ENCODE data around the gene OPA1.
"Not testable (repeated sequence)": the region's sequence is repeated elsewhere in the genome, so short reads cannot be mapped to it uniquely, and the experiment has no call there.

The OPA1 gene

DNA sequence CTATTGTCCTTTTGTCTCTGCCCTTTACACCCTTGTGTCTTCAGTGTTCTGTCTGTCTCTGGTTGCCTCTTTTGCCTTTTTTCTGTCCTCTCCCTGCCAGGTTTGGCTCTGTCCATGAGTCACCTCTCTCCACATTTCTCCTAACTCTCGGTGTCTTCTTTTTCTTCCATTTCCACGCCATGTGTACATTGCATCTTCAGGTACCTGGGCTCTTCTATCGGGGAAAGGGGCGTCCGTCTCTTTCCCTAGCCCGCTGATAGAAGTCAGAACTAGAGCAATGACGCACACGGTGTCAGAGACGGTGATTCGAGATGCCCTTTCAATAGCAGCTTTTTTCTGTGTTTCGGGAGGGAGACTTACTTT, 641 bp downstream of the OPA1 start:
- DNase-seq: peak; percentile 31

DNA sequence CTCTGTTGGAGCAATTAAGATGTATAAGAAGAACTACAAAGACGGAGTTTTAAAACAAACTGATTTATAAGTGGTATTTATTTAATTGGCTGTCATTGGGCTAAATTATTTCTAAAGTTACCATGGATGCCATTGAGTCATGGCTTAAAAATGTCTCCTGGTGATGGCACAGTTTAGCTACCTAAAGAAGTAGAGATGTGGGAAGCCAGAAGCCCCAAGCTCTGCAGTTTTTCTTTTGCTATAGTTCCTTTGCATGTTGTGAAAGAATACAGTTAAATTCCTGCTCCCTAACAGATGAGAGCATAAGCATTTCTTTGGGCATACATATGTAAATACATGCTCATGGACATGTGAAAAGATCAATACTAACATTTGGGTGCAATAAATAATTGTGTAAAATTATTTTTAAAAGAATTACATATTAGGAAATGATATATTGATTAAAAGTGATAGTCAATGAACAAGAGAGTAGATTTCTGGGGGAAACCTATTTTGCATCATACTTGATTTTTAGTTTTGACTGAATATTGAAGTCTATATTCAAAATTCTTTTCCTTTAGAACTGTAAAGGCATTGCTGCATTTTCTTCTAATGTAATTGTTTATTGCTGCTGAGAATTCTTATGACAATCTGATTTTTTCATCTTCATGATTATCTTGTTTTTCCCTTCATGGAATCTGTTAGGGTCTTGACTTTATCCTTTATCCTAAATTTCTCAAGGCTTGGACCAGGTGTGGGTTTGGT, 2.1 kb downstream of the OPA1 start:
- peak; percentile 33 for DNase-seq

DNA sequence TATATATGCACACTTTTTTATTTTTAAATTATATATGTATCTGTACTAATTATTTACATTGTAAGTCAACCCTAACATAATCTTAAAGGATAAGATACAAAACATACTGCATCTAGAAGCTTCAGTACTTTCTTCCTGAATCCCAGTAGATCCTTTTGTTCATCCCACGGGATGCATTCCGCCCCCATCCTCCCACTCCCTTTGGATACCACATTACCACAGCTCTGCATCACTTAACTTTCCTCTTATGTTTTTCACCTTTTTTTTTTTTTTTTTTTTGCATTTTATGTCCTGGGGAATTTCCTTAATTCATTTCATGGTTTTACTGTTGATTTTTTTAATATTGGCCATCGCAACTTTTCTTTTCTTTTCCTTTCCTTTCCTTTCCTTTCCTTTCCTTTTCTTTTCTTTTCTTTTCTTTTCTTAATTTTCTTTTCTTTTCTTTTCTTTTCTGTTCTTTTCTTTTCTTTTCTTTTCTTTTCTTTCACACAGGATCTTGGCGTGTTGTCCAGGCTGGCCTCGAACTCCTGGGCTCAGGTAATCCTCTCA, 3.0 kb downstream of the OPA1 start:
- DNase-seq: no peak

DNA sequence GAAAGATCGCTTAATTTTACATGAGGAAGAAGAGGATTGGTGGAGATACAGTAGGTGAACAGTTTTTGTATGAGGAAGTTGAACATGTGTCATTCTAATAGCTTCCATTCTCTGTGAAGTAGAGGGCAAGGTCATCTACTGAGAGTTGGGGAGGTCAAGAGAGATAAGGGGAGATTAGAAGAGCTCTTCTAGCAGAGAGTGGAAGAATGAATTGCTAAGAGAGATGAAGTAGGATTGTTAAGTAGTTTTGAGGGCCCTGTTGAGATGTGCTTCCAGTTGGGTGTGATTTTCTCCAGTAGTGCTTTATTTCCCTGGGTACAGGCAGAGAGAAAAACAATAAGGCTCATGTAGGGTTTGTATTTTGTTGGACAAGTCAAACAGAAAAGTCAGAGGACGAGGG, 5.2 kb downstream of the OPA1 start:
- no peak for DNase-seq

DNA sequence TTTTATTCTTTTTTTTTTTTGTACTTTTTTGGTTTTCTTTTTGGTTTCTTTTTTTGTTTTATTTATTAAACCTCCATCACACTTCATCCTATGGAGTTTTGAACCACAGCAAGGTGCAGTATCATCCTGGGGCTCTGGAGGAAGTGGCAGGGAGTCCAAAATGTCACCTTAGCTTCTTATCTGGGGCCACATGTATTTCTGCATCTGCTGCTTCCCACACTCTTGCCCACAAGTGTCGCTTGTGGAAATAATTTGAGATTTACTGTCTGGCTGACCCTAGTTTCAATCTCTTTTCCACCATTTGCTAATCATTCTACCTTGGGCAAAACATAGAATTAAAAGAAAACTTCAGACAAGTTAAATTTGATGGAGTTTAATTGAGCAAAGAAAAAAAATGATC, 6.4 kb downstream of the OPA1 start:
- DNase-seq: no peak

DNA sequence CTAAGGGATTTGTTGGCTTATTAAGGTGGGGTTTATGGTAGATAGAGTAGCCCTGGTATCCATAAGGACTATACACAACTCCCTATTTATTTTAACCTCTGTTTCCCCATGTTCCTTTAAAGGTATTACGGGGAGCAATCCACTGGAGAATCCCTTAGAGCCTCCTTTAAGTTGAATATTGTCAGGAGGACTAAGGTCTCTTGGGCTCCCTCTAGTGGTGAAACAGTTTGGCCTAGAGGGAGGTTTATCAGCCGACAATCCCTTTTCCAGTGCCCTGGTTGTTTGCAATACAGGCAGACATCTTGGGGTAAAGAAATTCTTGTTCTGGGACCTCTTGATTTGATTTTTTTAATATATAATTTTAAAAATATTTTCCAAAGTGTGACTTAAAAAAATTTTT, 12.9 kb downstream of the OPA1 start:
- peak; percentile 62 for DNase-seq

DNA sequence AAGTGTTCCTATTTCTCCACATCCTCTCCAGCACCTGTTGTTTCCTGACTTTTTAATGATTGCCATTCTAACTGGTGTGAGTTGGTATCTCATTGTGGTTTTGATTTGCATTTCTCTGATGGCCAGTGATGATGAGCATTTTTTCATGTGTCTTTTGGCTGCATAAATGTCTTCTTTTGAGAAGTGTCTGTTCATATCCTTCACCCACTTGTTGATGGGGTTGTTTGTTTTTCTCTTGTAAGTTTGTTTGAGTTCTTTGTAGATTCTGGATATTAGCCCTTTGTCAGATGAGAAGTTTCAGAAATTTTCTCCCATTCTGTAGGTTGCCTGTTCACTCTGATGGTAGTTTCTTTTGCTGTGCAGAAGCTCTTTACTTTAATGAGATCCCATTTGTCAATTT, 13.9 kb downstream of the OPA1 start:
- not testable (repeated sequence) for DNase-seq

DNA sequence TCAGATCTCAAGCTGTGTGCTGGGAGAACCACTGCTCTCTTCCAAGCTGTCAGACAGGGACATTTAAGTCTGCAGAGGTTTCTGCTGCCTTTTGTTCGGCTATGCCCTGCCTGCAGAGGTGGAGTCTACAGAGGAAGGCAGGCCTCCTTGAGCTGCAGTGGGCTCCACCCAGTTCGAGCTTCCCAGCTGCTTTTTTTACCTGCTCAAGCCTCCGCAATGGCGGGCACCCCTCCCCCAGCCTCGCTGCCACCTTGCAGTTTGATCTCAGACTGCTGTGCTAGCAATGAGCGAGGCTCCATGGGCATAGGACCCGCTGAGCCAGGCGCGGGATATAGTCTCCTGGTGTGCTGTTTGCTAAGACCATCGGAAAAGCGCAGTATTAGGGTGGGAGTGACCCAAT, 17.5 kb downstream of the OPA1 start:
- not testable (repeated sequence) for DNase-seq

DNA sequence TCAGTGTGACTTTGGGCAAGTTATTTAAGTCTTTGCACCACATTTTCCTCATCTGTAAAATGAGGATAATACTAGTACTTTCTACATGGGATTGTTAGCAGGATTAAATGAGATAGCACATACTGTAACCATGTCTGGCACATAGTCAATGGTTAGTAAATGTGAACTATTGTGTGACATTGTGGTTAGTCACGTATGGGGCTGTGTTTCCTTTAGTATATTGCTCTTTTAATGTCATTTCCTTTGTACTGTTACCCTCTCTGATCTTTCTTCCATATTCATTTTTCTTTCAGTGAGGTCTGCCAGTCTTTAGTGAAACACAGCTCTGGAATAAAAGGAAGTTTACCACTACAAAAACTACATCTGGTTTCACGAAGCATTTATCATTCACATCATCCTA, 21.4 kb downstream of the OPA1 start:
- DNase-seq: no peak

DNA sequence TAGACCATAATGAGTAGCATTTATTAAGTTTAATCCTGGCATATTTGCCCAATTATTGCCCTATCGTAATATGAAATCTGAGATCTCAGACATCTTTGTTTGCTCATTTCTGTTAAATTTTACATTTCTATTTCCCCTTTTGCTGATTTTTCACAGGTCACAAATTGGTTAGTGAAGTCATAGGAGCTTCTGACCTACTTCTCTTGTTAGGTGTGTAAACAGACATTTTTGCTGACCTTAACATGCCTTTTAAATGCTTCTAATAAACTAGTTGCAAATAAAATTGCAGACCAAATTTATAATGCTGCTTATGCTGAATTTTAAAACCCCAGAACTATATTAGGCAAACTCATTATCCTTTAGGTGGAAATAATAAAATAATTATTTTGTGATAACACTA, 24.6 kb downstream of the OPA1 start:
- DNase-seq: no peak

DNA sequence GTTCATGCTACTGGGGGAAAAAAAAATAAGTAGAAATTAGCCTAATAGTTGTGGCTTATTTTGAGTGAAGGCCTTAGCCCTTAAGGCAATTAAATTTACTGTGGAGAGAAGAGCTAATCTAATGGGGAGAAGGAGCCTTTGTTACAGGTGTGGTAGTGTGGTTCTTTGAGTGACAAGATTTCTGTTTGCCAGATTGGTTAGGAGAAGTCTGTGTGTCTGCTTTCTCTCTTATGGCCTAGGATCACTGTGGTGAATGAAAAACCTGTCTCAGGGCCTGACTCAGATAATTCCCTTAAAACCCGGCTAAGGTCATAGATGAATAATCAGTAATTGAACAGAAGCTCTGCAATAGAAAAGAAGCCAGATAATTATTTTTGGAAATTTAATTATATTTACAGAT, 27.0 kb downstream of the OPA1 start:
- DNase-seq: no peak

DNA sequence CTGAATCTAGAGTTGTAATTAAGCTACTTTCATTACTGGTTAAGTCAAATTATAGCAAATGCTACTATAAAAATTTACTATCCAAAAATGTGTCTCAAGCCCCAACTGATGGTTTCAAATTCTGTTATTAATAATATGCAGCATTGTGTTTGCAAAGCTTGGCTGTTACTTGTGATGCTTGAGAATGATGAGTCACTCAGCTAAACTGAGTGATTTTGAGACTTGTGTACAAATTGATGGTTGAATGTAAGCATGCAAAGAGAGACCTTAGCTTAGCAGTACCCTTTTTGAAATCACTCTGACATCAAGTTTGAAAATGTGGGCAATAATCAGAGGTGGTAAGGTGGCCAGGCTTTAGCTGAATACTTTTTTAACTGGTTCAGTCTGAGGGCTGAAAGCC, 27.6 kb downstream of the OPA1 start:
- peak; percentile 15 for DNase-seq

DNA sequence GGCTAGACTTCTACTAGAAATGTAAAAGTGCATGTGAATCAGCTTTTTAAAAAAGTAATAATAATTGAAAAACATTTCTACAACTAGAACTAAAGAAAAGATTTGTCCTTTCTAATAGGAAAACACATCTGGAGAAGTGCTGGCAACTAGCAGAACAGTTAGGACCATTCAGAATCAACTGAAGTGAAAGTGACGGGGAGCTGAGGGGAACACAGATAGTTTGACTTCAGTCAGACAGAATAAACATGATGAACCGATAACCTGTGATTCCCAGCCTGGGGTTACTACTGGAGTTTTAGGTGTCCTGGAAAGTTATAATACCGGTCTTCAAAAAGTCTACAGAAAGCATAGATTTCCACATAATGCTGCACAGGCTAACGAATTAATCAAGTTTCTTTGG, 28.1 kb downstream of the OPA1 start:
- DNase-seq: no peak

DNA sequence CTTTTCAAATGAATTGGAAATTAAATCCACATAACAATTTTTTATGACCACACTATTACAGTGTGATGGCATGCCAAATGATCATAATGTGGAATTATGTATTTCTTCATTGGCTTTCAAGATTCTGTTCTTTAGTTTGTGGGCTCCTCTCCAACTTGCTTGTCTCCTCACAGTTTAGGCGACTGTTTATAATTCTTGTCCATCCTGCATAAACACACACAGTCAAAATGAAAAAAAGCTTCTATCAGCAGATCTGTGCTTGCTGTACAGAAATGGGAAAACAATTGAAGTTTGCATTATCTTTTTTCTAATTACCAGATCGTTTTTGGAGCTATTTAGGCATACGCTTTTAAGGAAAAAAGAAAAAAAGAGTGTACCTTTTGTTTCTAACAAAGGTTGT, 37.0 kb downstream of the OPA1 start:
- no peak for DNase-seq

DNA sequence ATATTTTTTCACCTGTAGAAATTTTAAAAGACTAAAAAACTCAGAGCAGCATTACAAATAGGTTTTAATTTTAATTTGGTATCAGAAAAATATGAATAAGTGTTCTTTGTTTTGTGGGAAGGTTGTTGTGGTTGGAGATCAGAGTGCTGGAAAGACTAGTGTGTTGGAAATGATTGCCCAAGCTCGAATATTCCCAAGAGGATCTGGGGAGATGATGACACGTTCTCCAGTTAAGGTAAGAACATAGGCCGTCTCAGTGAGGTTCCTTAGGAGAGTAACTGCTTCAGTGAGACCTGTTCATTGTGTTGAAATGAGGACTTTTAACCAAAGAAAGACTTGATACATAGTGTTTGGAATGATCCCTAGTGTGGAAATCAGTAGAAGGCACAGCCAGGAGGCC, 44.8 kb downstream of the OPA1 start:
- DNase-seq: peak; percentile 15

DNA sequence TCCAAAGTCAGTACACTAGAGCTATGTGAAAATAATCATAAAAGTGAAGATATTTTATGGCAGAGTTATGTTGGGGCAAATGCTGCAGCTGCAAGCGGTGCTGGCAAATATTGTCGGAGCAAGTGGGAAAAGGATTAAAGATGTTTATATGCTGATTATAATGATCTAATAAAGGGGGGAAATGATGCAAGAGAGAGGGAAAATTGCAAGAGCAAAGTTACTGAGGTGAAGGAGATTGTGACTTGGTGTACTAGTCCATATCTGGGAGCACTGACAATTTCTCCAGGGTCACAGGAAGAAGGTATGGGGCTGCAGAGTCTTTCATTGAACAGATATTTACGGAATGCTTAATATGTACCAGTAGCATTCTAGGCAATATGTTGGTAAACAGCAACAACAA, 45.8 kb downstream of the OPA1 start:
- no peak for DNase-seq

DNA sequence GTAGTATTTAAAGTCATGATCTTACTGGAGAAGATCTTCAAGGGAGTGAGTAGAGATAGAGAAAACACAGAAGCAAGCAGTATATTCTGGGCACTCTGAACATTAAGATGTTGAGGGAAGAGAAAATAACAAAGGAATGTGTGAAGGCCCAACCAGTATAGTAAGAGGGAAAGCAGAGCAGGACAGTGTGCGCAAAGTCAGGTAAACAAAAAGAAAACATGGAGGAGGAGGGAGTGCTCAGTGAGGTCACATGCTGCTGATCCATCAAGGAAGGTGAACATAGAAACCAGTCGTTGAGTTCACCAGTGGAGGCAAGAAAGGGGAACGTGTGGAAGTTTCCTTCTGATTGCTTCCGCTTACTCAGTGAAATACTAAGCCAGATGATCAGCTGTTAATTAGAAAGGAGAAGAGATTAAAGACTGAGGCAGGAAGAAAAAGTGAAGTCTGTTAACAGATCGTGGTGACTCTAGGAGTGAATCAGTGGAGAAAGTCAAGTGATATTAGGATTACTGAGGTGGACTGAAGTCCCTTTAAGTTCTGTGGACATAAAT, 47.2 kb downstream of the OPA1 start:
- no peak for DNase-seq

DNA sequence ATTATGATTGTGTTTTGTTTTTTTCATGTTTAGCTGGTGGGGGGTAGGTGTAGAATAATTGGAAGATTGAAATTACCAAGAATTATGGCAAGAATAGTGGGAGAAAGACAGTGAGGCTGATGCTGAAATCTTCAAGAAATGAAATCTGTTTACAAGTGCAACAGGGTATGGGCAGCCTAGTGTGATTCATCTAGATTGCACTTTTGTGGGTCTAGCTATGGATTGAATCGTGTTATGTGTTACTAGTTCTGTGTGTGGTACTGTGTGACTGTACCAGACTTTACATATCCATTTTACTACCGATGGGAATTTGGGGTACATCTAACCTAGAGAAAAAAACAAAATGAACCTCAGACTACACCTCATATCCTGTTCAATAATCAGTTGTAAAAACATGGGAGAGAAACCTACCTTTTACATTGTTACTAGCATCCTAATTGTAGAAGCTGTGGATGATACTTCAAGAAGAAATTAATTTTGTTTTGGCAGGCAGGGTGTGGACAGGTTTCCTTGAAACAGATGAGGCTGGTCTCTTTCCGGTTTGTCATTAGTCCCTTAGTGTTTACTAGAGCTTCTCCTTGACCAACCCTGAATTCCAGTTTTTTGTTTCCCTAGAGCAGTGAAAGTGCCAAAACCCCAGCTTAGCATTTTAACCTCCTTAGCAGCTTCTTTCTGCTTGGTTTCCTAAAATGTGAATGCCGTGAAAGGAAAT, 47.9 kb downstream of the OPA1 start:
- DNase-seq: peak; percentile 30

DNA sequence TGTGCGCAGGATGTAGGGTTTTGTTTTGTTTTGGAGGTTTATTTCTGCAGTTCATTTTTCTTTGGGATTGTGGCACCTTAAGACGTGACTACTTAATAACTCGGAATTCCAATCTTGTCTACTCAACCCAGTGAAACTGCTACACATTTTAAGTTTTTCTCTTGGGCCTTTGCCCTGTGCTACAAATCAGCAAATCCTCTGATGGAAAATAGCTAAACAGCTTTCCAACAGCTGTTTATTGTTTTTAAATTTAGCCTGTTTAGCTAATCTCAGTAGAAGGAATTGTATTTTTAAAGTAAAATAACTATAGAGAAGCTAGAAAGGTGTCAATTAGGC, 48.4 kb downstream of the OPA1 start:
- peak; percentile 19 for DNase-seq

DNA sequence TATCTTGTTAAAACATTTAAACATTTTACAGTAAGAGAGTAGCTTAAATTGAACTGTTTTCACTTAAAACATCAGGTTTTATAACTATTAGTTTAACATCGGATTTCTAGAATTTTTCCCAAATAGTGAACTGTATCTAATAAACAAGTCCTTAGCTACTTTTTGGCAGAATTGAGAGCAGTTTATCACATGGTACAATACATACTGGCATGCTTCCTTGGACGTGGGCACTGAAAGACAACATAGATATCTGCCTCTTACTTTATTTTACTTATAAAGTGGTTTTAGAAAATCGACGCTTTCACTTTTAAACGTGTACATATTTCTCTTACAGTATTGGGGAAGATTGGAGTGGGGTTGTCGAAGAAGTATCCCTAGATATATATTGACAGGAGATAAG, 52.8 kb downstream of the OPA1 start:
- no peak for DNase-seq

DNA sequence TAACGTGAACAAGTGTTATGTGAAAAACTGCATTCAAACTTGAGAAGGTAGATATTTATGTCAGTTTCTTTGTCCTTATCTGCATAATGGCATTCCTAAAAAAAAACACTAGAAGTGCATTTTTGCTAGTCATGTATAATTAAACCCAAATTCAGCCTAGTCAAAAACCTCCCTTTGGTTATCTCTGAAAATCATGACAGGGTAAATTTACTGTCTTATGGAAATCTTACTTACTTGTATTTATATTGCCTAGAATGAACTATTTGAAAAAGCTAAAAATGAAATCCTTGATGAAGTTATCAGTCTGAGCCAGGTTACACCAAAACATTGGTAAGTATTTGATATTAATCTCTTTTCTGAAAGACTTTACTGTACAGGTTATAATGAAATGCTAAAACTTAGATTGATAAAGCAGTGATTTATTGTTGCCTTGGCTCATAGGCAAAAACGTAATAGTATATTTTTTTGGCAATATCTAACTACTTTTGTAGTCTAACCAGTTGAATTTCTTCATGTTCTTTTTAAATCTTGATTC, 55.6 kb downstream of the OPA1 start:
- DNase-seq: no peak

DNA sequence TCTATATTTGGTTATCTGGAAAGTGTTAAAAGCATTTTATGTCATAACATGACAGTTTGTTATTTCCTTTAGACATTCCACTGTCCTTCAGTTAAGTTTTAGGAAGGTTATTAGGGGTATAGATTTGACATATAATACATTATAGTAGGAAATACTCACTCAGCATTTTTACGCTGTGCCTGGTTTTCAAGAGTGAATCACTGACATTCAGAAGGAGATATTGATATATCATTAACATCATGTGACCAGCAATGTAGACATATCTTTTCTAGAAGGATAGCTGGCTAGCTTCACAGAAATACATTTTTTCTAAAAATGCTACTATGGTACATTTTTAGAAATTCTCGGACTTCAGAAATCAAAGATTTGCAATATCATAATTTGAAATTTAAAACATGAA, 57.6 kb downstream of the OPA1 start:
- DNase-seq: no peak

DNA sequence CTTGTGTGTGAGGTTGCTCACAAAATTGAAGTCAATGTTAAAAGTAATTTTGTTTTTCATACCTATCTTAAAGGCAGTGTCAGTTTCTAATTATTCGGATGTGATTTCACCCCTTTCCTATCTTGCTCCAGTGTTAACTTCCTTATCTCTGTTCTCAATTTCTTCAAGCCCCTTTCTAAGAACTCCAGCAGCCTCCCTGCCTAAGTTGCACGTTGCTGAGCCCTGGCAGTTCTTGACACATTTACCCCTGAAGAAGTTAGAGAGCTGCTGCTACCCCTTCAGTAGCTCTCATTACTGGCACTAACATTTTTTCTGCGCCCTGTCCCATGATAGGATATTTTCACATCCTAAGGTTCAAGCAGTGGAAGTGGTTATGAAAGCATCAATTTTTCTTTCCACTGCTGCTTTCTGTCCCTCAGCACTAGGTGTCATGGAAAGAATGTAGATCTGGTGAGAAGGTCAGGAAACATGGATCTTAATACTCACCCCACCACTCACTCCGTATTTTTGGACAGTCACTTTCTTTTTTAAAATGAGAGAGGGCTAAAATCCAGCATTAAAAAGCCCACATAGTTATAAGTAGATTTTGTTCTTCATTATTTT, 62.9 kb downstream of the OPA1 start:
- no peak for DNase-seq

DNA sequence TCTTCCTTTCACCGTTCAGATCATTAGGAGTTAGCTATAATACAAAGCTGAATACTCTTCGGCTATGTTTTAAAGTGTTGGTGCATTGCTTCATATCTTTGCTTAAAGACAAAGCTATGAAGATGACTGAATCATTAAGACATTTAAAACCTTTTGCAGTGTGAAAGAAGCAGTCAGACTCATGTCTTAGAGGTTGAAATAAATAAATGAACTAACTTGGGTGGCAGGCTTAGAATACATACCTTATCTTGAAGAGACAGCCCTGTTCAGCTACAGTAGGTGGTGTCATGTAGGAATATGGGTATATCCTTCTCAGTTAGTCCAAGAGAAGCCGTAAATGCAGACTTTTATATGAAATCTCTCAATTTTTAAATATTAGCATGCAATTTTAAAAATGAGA, 63.4 kb downstream of the OPA1 start:
- DNase-seq: no peak
